H54 (cell line): ENCODE results near the gene SNX7.

Experiments used
- DNase-seq: peaks from one replicate; pipeline ENCODE4 v3.0.0; 2011; ENCODE audit warnings: low spot score, mixed read lengths; ENCODE audit not compliant: insufficient read length
- FAIRE-seq: peaks from 3 replicates; lab custom pipeline; 2011; peaks lifted over from hg19 to GRCh38; lab: Jason Lieb, UNC
- POLR2A ChIP-seq: IDR thresholded peaks from 2 replicates; pipeline ENCODE4 v1.6.1; 2011; ENCODE audit warnings: low read depth, mild to moderate bottlenecking, low read length

SNX7 gene

DNA sequence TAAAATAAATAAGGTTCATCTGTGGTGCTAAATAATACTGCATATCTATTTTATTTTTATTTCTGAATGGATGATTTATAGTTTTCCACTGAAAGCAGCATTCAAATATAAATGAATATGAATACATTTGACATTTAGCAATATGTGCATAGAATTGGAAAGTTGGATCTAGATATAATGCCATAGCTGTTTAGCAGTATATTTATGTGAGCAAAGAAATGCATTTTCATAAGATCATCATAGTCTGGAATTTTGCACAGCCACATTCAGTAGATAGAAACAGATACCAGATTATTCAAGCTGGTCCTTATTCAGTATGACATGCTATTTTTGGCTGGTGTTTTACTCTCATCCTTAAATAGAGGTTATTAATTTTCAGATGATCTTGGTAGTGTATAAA is 46.0 kb downstream of the SNX7 start:
- DNase-seq (no peak), FAIRE-seq (no peak)
- no peak for TF ChIP-seq POLR2A

DNA sequence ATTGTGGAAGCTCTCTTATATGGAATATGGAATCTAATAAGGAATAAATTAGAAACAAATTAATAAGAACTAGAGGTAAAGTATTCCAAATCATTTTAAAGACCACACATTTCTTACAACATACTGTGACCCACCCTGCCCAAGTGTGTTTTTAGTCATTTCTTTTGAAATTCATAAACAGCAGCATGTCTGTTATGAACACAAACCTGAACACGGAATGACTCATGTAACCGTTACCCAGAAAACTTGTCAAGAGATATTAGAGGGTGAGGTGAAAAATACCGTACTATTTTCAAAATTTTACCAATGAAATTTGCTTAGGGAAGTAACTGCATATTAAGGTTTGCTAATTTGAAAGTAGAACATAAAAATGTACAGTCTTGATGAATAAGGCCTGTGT is 48.4 kb downstream of the SNX7 start:
- TF ChIP-seq POLR2A, result no peak
- no peak for DNase-seq
- FAIRE-seq, result no peak

DNA sequence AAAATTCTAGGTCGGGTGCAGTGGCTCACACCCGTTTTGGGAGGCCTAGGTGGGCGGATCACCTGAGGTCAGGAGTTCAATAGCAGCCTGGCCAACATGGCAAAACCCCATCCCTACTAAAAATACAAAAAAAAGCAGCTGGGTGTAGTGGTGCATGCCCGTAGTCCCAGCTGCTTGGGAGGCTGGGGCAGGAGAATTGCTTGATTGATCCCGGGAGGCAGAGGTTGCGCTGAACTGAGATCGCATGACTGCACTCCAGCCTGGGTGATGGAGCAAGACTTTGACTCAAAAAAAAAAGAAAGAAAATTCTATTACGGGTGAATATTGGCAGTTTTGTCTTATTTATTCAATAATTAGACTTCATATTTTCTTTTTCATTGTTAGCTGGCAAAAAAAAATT is 62.1 kb downstream of the SNX7 start:
- no peak for FAIRE-seq
- DNase-seq, result no peak
- no peak for TF ChIP-seq POLR2A

DNA sequence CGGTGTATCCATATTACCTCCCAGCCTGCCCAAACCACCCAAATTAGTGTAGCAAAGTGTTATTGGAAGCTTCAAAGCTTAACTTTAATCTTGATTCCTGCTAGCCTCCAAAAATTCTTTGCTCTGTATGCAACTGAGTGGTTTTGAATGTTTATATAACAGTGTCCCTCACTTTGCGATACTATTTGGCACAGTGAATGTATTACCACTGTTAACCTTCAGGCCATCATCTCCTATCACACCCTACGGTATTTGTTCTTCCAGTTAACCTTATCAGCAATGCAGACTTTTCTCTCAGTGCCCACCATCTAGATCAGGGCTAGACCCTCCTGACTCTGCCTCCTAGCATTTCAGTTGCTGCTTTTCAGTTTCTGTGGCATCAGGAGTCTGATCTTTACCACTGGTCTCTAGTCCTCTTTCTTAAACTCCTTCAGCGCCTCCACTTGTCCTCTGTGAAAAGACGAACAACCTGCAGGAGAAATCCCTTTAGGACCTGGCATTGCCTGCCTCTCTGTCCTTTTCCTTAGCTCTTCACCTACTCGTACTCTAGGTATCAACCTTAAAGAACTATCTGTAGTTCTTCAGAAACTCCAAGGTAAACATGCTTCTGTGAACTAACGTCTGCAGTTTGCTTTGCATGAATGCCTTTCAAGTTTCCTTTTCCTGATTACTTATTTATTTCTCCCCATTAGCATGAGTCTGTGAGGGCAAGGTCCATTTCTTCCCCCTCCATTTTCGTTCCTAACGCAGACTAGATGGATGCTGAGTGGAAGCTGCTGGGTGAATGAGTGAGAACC is 71.7 kb downstream of the SNX7 start:
- FAIRE-seq (no peak), DNase-seq (no peak)
- no peak for TF ChIP-seq POLR2A

GRCh38 chr1:98733782-98734112 is 72.2 kb downstream of the SNX7 start:
- FAIRE-seq (no peak), DNase-seq (no peak)
- TF ChIP-seq POLR2A, result no peak

DNA sequence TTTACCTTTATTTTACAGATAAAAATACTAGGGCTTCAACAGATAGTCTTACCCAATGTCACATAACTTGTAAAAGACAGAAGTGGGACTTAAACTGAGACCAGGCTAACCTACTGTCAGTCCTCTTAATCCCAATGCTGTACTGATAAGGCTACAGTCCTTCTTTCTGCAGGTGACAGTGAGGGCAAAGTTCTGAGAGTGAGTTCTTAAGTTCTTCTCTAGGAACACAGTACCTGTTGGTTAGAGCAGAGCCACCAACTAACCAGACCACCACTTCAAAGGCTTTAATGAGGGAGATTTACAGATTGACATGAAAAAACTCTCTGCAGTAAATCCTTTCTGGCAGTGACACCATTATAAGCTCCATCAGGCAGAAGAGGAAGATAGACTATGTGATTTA is 74.2 kb downstream of the SNX7 start:
- TF ChIP-seq POLR2A, result no peak
- DNase-seq (no peak), FAIRE-seq (no peak)

DNA sequence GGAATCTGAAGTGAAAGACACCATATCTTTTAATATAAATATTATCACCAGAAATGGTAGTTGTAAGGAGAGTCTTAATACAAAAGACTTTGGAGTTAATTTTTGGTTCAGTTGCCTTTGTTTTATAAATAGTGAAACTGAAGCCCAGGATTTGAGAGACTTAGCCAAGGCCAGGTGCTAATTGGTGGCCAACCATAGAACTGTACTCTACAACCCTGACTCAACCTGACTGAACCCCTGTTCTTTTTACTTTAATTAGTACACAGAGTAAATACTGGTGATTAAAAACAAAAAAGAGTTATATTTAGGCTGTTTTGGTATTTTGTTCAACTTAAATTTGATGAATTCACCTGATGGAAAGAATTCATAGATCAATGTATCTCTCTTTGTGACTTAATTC is 76.3 kb downstream of the SNX7 start:
- no peak for TF ChIP-seq POLR2A
- DNase-seq, result no peak
- FAIRE-seq, result no peak

DNA sequence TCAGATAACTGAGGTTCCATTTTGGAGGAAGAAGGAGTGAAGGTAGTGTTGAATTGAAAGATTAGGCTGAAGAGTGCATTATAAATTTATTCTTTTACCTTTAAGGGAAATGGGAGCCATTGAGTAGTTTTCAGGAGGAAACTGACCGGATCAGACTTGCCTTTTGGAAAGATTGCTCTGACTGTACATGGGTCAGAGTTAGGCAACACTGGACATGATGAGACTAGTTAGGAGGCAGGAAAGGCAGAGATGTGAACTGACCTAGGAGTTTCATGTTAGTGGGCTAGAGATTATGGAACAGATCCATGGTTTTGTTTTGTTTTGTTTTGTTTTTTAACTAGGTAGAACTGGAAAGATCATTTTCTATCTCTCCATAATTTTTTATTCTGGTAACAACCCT is 78.2 kb downstream of the SNX7 start:
- FAIRE-seq, result no peak
- no peak for DNase-seq
- TF ChIP-seq POLR2A, result no peak

GRCh38 chr1:98741164-98741563 is 79.6 kb downstream of the SNX7 start:
- no peak for DNase-seq
- no peak for FAIRE-seq
- TF ChIP-seq POLR2A, result no peak

DNA sequence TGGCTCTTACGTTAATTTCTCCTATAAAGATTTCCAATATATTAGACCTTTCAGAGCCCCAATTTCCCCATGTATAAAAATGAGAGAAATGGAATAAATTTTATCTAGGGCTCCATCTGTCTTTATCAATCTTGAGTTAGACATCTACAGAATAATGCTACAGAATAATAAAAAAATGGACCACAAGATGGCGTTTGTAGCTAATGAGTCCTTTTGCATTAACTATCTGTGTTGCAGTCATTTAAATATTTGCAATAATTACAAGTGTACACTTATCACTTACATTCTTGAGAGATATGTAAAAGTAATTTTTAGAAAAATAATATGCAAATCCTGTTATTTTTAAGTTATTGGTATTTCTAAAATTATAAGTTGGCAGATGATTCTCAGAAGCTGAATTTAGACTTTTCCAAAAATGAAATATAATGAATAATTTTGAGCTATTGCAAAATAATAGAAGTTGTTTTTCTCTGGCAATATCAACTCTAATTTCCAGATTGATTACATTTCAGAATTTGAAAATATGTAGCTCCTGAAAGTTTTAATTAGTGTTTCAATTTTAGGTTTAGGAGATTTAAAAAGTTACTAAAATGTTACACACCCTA is 87.7 kb downstream of the SNX7 start:
- FAIRE-seq (no peak), DNase-seq (no peak)
- no peak for TF ChIP-seq POLR2A

DNA sequence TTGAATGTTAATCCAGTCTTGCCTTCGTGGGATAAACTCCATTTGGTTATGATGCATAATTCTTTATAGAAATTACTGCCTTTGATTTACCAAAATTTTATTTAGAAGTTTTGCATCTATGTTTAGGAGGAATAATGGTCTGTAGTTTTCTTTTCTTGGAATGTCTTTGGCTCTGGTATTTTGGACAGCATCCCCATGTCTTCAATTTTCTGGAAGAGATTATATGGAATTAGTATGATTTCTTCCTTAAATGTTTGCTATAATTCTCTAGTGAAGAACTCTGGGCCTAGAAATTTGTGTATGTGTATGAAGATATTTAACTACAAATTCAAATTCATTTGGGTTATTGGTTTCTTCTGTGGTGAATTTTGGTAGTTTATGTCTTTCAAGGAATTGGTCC is 92.7 kb downstream of the SNX7 start:
- DNase-seq, result no peak
- no peak for FAIRE-seq
- no peak for TF ChIP-seq POLR2A

DNA sequence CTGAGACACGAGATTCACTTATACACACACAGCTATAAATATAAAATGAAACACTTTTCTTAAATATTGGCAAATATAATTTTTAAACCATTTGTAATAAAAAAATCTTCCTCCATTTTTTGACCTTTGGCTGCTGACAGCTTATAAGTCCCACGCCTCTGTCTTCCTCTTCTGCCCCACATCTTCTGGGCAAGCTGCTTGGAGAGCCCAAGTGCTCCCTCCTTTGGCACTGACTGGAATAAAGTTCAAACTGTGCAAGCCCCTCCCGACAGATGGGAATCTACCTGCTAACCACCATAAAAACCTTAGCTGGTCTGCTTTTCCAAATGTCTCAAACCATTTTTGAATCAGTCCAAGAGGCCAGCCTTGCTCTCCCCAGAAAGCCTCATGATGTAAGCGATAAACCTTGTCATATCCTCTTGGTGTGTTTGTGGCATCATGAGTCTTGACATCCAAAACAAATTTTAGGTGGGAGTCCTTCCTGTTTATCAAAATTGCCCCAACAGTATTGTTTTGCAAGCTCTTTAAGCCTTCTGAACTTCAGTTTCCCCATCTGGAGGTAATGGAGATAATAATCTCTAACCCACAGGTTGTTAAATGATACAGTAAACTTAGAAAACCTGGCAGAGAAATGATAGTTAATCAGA is 99.8 kb downstream of the SNX7 start:
- DNase-seq, result no peak
- FAIRE-seq, result no peak
- TF ChIP-seq POLR2A, result no peak

- TF ChIP-seq POLR2A, result no peak
Observed at GRCh38 chr1:98763488-98764150, 102.1 kb downstream of the SNX7 start.

DNA sequence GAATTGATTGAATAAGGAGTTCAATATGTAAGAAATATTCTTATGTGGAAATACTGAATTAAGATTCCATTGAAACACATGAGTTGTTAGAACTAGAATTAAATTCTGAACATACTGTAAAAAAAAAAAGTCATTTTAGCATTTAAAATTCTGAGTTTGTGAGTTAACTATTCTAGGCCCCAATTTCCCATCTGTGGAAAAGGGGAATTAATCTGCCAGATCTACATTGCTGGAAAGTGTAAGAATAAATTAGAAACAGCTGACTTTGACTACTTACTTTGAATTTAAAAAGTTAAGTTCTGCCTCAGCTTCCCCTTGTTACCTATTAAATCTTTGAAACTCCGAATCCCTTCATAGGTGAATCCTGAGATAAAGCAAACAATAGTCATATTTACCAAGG is 103.0 kb downstream of the SNX7 start:
- DNase-seq (no peak), FAIRE-seq (no peak)
- TF ChIP-seq POLR2A, result no peak

More at GRCh38 chr1:98763488-98764150, 102.1 kb downstream of the SNX7 start:
- DNase-seq (no peak), FAIRE-seq (no peak)
